T follicular helper cell (primary cell): ENCODE measurements around the gene ATXN10.
"Not testable (repeated sequence)": the region's sequence is repeated elsewhere in the genome, so short reads cannot be mapped to it uniquely, and the experiment has no call there.

ENCODE experiments used
- DNase-seq: peaks from one replicate; pipeline ENCODE4 v3.0.0-alpha.2; 2020; ENCODE audit warnings: low read depth

ATXN10 gene

DNA sequence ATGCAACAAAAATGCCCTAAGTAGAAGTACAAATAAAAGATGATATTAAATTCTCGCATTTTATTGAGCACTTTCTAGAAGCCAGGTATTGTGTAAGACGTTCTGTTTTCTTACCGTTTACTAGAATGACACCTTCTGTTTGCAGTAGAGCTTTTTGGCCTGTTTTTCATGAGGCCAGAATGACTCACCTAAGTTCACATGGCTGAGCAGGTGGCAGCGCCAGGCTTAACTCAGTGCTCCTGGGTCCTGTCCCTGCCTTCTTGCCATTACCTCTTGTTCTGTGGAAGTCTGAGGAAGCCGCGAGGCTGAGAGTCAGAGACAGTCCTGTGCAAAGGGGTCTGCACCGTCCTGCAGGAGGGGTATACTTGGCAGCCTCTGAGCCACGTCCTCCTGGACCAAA, 113.8 kb downstream of the ATXN10 start:
- no peak for DNase-seq

DNA sequence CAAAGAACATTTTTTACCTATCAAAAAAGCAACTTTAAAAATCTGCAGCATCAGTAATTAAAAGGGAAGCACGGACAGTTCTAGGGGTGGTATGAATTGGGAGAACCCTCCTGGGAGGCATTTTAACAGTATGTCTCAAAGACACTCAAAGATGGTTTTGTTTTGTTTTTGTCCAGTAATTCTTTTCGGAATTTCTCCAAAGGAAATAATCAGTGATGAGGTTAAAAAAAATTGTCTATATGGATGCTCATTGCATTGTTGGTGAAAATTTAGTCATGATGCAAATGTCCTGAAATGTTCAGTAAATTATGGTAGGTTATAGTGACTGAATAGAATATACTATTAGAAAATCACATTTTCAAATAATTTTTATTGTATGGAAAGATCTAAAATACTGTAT, 115.1 kb downstream of the ATXN10 start:
- DNase-seq = no peak

DNA sequence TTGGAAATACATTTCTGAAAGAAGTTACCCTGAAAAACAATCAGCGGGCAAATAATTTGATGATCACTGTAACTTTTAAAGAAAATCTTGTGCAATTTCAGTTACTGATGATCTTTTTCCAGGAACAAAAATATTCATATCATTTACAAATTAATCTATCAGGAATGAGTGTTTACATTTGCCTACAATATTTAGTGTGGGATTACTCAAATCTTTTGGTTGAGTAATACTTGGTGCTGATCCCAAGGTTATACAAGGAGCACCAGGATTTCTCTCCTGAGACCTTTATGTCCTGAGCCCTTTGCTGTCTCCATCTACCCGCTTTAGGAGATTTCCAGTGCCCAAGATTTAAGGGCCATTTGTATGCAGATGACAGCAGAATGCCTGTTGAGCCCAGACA, 116.1 kb downstream of the ATXN10 start:
- DNase-seq = no peak

DNA sequence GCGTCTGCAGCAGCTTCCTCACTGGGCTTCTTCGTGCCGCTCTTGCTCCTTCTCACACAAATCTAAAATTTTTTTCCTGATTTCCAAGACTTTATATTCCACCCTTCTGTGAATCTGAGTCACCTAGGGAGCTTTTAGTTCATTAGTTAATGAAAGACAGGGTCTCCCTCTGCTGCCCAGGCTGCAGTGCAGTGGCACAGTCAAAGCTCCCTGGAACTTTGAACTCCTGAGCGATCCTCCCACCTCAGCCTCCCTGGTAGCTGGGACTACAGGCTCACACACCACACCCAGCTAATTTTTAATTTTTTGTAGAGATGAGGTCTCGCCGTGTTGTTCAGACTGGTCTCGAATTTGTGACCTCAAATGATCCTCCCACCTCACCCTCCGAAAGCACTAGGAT, 116.9 kb downstream of the ATXN10 start:
- DNase-seq = no peak

DNA sequence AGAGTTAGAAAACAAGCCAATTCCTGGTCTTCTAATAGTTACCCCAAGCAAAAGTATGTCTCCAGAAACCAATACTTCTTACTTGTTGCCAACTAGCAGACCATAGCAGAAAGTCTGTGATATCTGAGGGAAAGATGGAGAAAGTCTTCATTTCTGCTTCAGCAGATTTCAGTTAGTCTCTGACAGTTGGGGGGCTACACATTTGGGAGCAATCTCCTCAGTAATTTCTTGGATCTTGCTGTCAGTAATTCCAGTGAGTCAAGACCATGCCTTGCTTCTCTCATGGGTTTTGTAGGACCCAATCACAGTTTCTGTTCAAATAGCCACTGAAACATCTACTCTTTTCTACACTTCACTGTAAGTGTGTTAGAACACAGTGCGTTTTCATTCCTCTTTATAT, 118.8 kb downstream of the ATXN10 start:
- no peak for DNase-seq

DNA sequence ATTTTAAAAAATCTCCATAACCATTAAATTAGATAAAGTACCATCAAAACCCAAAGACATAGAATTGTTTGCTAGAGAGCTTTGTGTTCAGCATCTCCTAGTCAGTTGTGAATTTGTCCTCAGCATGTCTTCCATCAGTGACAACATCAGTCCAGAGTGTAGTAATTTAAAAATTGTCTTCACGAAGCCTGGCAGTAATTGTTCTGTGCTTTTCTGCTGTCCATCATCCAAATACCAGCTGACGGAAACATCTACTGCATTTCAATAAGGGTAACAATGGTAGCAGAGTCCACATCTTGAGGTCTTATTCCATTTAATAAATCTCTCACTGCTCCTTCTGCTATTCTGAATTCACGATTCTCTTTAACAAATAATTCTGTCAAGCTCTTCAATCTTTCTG, 121.5 kb downstream of the ATXN10 start:
- no peak for DNase-seq

DNA sequence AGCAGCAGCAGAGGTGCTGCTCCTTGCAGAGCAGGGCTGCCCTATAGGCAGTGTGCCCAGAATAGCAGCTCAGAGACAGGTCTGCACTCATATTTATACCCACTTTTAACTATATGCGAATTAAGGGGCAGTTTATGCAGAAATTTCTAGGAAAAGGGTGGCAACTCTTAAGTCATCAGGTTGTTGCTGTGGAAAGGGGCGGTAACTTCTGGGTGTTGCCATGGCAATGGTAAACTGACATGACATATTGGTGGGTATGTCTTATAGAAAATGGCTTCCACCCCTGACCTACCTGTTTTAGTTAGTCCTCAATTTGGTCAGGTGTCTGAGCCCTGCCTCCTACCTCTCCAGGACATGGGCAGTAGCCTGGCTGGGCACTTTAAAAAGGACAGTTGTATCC, 122.3 kb downstream of the ATXN10 start:
- DNase-seq = no peak

DNA sequence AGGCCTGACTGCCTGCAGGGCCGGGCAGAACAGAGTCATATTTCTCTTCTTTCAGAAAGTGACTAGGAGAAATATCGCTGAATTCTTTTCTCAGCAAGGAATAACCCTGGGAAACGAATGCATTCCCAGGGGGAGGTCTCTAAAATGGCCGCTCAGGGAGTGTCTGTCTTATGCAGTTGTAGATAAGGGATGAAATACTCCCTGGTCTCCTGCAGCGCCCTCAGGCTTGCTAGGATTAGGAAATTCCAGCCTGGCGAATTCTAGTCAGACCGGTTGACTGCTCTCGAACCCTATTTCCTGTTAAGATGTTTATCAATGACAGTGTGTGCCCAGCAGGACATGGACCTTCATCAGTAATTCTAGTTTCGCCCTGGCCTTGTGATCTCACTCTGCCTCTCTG, 124.4 kb downstream of the ATXN10 start:
- DNase-seq = not testable (repeated sequence)

DNA sequence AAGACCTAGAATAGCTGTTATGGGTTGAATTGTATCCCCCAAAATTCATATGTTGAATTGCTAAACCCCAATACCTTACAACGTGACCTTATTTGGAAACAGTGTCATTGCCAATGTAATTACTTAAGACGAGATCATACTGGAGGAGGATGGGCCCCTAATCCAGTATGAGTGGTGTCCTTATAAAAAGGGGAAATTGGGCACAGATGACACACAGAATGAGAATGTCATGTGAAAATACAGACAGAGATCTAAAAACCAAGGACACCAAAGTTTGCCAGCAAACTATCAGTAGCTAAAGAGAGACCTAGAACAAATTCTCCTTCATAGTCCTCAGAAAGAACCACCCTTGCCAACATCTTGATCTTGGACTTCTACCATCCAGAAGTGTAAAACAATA, 127.7 kb downstream of the ATXN10 start:
- no peak for DNase-seq

DNA sequence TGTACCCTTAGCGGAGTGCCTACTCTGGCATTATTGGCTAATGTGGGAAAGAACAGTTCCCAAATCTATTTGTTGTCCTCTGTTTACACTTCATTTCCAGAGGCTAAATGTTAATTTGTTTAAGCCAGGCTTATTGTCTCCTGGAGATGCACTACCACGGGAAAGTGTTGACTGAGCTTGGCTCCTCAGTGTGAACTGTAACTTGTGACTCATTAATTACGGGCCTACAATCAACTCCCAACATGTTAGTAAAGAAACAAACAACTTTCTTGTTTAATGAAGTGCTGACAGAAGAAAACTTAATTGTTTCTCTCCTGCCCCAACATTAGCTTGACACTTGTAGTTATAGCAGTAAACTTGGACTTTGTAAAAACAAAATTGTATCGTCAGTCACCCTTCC, 130.4 kb downstream of the ATXN10 start:
- no peak for DNase-seq

DNA sequence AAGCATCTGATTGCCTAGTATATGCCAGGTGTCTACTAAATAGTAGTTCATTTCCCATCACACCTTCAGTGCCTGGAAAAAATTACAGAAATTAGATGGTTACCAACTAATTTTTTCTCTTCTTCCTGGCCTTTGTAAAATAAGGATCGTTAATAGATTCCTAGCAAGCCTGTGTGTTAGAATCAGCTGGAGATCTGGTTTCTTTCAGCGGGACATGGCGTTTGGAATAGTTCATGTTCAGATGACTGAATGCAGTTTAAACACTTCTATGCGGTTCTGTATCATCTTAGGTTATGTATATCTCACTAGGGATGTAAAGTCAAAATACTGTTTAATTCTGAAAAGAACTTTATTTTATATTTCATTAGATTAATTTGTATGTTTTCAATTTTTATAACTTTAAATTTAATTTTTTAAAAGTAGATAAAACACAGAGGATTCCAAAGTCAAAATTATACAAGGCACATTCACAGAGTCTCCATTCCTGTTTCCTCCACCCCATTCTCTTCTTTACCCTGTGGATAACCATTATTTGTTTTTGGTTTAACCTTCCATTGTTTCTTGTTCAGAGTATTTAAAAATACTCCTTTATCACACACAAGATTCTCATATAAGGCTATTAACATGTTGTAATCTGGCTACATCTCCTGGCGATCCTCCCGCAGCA, 132.8 kb downstream of the ATXN10 start:
- no peak for DNase-seq

DNA sequence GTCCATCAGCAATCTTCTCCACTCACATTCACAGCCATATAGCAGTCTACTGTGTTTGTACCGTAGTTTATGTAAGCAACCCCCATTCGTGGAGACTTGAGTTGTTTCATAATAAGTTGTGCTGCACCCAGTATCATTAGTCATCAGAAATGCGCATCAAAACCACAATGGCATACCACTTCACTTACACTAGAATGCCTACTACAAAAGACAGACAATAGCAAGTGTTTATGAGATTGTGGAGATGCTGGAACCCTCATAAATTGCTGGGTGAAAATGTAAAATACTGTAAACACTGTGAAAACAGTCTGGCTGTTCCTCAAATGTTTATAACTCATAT, 133.3 kb downstream of the ATXN10 start:
- no peak for DNase-seq

DNA sequence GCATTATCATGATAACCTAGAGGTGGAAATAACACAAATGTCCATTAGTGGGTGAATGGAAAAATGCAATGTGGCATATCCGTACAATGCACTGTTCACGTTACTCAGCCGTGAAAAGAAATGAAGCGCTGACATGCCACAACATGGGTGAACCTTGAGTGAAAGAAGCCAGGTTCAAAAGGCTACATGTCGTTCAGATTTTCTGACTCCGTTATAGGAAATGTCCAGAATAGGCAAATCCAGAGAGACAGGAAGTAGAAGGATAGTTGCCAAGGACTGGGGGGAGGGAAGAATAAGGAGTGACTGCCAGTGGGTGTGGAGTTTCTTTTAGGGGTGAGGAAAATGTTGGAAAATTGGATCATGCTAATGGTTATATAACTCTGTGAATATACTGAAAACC, 133.8 kb downstream of the ATXN10 start:
- no peak for DNase-seq

DNA sequence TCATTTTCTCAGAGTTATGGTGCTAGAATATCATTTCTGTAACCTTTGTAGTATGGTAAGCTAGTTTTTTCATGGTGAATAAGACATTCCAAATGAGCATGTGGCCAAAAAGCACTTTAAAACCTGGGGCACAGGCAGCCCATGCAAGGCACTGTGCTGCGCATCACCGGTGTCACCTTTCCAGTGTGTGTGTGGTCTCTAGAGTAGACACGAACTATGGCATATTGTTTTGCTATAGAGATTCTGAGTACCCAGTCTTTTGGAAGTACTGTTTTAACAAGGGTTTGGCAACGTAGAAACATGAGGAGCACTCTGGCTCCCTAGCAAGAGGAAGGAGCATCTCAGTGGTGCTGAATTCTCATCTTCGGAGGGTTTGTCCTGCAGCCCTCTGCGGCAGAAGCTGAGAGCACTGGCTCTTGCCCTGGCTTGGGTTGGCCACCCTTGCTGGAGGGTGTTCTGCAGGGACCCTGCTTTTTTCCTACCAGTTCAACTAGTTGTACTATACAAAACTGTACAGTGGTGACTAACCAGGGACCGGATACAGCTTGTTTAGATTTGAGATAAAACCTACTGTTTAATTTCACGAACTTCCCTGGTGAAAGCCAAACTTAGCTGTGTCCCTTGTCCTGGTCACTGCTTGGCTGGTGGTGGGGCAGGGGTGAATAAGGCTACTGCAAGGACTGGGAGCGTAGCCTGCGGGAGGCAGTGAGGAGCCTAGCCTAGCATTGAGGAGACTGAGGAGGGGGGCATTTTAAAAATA, 135.7 kb downstream of the ATXN10 start:
- DNase-seq = no peak

DNA sequence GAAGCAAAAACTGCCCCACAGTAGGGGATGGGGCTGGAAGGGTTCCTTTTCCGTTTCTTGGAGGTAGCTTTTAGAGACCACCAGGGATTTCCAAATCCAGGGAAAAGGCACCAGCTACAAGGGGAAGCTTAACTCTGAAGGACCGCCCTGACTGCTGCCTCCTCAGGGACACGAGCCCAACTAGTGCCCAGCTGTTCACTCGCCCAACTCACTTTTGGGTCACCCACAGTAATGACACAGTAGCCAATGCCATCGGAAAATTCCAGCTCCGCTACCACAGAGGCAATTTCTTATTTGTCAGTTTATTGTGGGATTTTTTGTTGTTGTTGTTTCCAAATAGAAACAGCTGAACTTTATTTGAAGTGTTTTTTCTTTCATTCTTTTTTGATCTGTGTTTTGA, 141.3 kb downstream of the ATXN10 start:
- DNase-seq = no peak

DNA sequence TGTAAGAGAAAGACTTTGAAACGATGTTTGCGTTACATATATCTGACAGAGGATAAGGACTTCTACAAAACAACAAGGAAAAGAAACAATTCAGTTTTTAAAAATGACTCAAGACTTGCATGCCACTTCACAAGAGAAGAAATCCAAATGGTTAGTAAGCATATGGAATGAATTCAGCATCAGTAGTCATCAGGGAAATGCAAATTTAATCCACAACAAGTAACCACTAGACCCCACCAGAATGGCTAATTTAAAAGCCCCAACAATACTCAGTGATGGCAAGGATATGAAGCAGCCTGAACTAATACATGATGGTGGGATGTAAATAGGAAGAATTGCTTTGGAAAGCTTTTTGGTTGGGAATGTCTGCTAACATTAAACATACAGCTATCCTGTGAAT, 142.6 kb downstream of the ATXN10 start:
- no peak for DNase-seq

DNA sequence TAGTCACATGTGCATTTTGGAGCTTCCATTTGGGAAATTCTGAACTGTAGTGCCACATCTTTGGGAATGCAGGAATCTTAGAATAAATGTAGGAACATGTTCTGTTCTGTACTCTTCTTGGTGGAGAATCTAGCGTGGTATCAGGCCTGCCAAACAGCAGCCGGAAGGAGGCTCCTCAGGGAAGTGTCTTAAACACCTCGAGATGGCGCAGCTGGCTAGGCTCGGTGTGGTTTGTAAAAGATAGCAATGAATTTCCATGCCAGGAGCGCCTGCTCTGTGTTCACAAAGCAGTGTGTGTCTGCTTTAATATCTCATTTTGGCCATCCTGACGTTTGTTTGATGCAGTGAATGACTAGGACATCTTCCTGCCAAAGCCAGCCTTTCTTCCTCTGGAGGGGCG, 145.1 kb downstream of the ATXN10 start:
- no peak for DNase-seq

DNA sequence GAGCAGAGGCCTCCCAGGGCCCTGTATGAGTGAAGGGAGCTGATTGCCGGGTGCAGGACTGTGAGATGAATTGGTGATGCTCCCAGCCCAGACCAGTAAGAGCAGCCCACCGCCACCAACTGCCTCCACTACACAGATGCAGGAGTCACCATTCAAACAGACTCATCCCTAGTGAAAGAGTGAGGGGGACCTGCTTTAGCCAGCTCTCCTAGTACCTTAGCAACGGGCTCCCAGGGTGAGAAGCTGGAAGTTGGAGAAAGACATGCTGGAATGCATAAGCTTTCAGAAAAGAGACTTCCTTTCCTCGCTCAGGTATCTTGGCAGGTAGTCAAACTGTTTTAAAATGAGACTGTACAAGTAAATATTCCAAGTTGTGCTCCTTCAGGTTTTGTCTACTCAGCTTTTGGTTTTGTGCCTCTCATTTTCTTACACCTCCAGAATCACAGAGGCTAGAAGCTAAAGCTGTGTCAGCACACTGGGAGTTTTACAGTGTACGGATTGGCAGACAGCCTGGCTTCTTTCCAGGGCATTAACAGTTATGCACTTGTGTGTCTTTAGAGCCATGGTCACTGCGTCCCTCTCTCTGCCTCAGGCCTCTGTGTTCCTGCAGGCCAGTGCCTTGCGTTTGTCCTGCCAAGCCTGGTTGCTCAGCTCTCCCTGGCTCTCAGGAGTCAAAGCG, 146.2 kb downstream of the ATXN10 start:
- DNase-seq = no peak

DNA sequence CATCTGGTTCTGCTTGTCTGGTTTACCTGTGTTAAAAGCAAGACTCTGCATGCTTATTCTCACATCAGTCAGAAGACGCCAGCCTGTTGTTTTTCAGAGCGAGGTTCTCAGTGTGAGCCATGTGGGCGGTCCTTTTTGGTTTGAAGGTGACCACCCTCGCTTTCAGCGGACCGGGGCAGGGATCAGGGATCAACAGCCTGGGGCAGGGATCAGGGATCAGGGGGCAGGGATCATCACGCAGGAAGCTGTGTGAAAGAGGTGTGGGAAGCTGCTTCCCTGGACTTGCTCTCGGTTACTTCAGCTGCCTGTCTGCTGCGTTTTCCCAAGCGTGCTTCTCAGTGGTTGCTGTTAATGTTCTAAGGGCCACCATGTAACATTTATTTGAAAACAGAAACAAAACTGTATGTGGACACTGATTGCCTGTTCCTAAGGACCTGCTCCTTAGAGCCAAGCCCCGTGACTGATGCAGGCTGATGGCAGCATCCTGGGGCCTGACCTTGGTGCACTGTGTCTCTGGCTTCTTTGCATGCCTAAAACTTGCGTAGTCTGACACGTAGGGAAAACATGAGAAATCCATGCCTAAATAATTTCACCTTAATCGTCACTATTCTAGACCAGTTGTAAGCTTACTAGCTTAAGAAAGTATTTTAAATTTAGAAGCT, 146.9 kb downstream of the ATXN10 start:
- DNase-seq = no peak

DNA sequence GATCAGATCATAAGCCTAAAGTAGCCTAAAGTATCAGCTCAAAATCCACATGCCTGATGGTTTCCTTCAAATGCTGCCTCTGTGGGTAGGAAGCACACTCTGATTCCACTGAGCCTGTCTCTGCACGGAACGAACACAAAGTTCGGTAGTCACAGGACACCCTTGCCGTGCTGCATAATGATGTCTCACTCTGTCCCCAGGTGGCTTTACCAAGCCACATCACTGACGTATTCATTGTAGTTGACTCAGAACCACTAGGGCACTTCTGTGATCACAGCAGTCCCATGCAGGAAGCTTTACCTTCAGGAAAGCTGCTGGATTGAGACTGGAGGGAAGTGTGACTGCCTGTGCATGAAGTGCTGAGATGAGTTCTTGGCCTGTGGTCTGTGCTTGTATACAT, 147.7 kb downstream of the ATXN10 start:
- DNase-seq = no peak

DNA sequence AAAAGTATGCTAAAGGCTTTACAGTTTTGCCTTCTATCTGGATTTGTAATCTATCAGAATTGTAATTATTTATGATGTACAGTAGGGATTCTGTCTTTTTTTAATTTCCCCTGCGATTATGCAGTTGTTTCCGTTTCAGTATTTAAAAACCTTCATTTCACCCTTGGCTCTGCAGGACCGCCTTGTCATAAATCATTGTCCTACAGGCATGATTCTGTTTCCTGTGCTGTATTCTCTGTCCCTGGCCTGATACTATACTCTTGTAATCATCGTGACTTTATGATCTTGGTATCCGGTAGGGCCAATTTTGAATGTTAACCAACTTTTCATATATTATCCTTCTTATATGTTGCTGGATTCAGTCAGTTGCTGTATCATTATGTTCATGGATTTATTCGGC, 151.7 kb downstream of the ATXN10 start:
- no peak for DNase-seq

DNA sequence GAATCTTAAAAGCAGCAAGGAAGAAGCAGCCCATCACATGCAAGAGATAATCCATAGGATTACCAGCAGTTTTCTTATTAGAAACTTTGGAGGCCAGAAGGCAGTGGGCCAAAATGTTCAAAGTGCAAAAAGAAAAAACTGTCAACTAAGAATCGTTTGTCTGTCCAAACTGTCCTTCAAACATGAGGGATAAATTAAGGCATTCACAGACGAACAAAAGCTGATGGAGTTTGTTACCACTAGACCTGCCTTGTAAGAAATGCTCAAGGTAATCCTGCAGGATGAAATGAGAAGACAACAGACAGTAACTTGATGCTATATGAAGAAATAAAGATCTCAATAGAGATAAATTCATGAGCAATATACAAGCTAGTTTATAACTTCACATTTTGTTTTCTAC, 154.9 kb downstream of the ATXN10 start:
- DNase-seq = no peak

DNA sequence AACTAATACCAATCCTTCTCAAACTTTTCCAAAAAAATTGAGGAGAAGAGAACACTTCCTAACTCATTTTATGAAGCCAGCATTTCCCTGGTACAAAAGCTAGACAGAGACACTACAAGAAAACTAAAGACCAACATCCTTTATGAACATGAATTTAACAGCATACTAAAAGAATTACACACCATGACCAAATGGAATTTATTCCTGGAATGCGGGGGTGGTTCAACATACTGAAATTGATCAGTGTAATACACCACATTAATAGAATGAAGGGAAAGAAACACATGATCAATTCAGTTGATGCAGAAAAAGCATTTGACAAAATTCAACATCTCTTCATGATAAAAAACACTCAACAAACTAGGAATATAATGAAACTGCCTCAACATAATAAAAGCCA, 157.2 kb downstream of the ATXN10 start:
- no peak for DNase-seq
